ENCODE measurements around the gene TRPV4.

The TRPV4 gene

DNA sequence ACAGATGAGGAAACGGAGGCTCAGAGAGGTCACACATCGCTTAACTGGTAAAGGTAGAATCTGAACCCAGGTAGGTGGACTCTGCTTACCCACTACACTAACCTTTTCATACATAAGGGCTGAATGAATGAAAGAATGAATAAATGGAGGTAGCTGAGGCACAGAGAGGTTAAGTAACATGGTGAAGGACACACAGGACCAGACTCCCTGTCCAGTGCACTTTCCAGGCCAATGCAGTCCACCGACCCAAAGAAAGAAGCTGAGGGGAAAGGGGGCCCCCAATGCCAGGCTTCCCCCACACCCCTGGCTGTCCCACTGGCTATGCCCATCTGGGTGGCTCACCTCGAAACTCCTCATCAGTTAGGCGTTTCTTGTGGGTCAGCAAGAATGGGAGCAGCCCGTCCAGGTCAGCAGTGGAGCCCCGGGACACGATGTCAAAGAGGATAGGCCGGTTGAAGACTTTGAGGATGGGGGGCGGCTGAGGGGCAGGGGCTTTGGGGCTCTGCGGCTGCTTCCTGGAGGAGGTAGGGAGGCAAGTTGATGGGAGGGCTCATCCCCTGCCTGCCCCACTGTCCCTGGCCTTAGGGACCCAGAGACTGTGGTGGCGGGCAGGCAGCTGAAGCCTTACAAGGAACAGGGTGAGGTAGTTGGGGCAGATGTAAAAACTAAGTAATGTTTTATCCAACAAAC is 25.1 kb downstream of the TRPV4 start:
- DNase-seq (ENCODE audit: low read depth in 2 of 2), result no peak

DNA sequence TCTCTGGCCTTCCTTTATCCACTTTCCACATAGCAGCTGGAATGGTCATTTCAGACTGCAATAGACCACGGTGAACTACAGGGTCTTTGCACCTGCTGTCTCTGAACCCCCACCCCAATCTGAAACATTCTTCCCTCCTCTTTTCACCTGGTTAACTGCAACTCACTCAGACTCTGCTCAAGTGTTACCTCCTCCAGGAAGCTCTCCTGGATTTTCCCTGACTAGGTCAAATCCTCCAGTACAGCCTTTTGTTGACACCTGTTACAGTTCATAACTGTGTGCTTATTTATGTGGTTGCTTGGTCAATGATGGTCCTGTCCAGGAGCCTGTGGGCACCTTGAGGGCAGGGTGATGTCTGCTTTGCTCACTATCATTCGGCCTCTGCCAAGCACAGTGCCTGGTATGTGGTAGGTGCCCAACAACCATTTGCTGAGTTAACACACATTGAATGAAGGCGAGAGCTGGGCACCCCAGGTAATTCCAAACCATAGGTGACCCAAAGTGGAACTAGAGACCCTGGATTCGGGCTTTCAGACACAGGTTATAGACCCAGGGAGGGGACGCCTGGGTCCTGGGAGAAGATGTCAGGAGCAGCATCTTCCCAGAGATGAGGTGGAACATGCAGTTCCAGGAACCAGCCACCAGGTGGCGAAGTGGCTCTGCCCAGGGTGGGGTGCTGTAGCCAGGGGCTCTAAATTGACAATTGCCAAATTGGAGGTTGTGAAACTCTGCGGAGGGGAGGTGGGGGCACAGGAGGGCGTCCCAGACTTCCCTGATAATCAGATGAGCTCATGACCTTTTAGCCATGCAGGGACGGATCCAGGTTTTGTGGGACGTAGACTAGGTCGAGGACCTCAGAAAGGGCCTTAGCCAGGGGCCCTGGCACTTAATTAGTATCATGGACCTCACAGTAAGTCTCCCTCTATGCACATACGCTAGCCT is 28.1 kb downstream of the TRPV4 start:
- DNase-seq (ENCODE audit: low read depth in 2 of 2), result peak; percentile 45 to 59

DNA sequence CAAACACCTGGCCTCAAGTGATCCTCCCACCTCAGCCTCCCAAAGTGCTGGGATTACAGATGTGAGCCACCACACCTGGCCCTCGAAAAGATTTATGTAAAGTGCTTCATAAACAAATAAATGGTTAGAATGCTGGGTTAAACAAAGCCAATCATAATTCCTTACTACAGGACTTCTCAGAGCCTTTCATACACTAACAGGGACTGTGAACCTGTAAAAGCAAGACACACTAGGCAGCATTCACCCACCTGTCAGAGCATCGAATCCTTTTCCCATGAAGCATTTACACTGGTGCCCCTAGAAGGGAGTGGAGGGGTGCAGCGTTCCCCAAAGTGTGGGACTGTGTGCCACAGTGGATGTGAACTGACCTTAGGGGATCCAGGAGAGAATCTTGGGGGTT is 29.5 kb downstream of the TRPV4 start:
- DNase-seq (ENCODE audit: low read depth in 2 of 2), result no peak

DNA sequence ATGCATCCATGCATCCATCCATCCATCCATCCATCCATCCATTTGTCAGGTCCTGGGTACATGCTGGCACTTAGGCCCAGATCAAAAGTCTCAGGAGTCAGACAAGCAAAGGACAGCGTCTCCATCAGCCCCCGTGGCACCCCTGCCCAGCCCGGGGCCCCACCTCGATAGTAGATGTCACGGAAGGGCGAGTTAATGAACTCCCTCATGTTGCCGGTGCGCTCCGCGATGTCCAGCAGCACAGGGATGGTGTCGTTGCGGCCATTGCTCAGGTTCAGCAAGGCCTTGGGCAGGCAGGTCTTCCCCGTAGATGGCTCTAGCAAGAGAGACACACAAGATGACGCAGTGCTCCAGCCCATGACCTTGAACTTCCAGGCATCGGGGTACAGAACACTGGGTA is 30.4 kb downstream of the TRPV4 start:
- no peak for DNase-seq (ENCODE audit: low read depth in 2 of 2)

DNA sequence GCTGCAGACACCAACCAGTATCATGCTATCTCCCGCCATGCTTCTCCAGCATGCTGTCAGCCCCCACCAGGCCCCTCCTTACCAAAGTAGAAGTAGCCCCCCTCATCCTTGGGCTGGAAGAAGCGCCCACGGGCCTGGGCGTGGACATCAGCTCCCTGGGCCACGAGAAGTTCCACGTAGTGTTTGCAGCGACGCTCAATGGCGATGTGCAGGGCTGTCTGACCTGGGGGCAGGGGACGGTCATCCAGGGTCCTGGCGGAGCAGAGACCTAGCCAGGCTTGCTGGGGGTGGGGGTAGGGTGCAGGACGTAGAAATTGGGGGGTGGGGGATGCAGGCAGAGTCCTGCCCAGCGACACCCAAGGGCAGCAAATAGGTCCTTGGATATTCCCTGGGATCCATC is 32.7 kb downstream of the TRPV4 start:
- DNase-seq (ENCODE audit: low read depth in 2 of 2), result no peak

DNA sequence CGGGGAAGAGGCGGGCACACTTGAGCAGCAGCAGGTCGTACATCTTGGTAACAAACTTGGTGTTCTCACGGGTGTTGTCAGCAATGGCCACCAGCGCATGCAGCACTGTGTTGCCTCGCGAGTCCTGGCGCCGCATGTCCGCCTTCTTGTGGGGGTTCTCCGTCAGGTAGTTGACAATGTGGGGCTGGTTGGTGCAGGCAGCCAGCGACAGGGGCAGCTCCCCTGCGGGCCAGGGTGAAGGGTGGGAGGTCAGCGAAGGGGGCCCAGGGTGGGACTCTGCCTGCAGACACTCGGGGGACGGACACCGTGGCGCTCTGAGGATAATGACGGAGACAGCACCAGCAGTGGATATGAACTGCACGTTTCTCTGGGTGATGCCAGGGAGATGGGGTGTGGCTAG is 34.5 kb downstream of the TRPV4 start:
- no peak for DNase-seq (ENCODE audit: low read depth in 2 of 2)

DNA sequence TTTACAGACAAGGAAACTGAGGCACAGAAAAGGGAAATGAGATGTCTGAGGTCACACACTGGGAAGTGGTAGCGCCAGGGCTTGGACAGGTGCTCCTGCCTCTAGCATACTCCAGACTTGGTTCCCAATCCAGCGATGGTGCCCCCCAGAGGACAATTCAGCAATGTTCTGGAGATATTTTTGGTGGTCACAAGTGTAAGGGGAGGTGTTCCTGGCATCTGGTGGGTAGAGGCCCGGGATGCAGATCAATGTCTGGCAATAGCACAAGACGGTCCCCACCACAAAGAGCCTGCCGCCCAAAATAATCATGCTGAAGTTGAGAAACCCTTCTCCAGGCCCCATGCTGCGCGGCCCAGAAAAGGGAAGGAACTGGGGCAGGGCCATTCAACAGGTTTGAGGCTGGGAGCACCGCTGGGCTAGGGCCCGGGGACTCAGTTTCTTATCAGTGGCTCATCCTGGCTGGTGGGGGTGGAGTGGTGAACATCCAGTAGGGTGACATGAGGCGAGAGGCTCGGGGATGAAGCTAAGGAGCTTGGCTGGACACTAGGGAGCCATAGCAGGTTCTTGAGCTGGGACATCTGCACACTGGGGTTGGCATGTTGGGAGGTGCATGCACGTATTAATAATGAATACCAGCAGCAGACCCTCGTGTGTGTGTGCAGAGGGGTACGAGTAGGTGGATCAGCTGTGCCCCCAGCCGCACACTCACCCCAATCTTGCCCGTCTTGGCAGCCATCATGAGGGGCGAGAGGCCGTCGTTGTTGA is 35.1 kb downstream of the TRPV4 start:
- no peak for DNase-seq (ENCODE audit: low read depth in 2 of 2)

DNA sequence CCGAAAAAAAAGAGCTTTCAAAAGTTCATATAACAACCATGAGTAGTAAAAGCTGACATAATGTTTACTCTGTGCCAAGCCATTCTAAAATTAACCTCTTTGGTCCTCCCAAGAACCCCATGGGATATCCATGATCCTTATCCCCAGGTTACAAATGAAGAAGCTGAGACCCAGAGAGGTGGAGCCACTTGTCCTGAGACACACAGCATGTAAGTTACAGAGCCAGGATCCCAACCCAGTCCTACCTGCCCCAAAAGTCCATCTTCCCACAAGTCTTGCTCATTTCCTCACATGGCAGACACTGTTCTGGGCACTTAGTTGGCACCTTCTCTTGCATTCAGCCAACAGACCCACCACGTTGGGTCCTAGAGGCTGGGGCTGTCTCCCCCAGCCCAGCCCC is 37.1 kb downstream of the TRPV4 start:
- no peak for DNase-seq (ENCODE audit: low read depth in 2 of 2)

DNA sequence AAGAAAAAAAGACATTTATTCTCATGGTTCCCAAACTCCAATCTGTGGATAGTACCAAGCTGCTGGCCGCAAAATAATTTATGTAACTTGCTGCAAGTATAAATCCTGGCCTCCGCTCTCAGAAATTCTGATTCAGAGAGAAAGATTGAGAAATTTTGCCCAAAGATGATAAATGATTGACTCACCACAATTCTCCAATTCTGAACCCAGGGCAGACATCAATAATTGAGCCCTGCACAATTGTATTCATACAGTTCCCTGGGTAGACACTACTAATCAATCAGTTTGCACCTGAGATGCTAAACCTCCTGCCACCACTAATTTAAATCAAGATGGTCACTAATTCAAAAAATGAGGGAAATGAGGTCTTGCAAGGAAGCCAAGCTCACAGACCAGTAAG is 38.2 kb downstream of the TRPV4 start:
- no peak for DNase-seq (ENCODE audit: low read depth in 2 of 2)

DNA sequence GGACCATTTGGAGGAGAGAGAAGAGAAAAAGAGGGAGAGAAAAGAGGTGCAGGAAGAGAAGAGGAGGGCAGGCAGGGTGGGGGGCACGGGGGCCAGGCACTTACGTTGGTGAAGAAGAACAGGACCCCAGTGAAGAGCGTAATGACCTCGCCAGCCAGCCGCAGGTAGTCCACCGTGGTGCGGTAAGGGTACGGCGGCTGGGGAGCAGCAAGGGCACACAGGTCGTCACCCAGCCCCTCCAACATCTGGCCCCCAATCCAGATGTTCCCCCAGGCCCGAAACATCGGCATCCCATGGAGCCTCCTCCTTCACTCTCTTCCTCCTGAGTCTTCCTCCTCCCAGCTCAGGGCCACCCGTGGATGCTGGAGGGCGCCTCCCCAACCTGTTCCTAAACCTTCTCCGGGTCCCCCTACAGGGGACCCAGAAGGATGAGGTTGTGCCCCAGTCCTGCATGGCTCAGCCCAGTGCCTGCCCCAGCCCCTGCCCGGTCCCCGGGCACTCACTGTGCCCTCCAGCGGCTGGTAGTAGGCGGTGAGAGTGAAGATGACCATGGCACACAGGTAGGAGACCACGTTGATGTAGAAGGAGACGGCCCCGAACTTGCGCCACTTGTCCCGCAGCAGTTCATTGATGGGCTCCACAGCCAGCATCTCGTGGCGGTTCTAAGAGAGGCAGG is 39.2 kb downstream of the TRPV4 start:
- DNase-seq (ENCODE audit: low read depth in 2 of 2), result no peak

DNA sequence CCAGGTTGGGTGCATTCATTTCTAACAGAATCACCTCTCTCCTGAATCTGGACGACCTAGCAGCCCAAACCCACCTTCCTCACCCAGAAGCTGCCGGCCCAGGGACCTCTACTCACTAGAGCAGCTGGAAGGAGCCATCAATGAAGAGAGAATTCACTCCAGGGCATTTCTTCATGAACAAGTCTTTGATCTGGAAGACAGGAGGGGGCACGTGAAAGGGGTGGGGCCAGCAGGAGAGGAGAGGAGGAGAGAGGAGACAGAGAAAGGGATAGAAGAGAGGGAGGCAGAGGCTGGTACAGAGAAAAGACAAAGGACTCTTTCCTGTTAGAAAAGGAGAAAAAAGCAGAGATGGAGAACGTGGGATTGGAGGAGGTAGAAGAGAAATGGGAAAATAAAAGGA is 39.8 kb downstream of the TRPV4 start:
- no peak for DNase-seq (ENCODE audit: low read depth in 2 of 2)

DNA sequence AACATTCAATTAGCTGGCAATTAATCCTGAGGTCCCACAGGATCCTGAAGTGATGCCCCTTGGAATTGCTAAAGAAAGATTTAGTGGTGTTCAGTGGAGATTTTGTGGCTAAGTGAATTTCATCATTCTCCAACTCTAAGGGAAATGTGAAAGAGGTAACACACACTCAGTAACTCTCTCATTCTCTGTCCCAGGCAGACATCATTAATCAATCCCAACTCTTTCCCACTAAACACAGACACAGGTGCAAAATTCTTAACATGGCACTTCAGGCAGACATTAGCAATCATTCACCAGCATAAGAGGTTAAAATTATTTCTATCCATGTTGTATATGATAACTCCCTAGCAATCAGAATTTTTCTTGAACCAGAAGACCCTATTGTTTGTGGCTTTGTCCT is 40.2 kb downstream of the TRPV4 start:
- DNase-seq (ENCODE audit: low read depth in 2 of 2), result no peak

DNA sequence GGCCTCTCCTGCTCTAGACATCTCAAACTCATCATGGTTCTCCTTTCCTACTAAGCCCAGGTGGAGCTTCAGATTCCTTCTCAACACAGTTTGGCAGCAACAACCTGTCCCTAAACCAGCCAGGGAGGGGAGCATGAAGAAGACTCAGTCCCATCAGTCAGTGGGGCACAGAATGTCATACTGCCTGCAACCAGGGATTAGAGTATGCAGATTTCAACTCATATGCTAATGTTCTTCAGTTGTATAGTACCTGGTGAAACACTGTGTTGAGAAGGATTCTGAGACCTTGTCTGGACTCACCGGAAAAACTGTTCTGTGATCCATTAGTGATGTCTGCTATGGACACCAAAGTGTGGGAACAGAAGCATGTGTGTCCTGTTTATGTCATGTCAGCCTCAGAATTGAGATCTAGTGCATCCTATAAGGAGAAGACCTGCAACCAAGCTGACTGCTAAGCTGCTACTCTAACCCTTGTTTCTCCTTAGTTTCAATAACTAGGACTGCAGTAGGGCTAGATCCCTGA is 43.6 kb downstream of the TRPV4 start:
- no peak for DNase-seq (ENCODE audit: low read depth in 2 of 2)

DNA sequence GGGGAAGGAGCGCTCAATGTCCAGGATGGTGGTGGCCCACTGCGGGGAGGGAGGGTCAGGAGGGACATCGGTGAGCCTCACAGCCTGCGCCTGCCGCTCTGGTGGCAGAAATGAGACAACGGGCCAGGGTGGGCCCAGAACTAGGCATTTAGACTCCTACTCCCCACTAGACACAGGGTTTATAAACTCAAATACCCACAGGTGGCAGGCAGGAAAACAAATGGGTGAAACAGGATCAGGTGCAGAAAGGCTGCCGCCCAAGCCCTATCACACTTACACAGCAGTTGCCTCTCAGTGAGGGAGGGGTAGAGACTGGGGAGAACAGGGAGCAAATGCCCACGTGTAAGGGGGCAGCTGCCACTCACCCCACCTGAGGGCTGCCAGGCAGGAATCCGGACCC is 46.4 kb downstream of the TRPV4 start:
- DNase-seq (ENCODE audit: low read depth in 2 of 2), result no peak

DNA sequence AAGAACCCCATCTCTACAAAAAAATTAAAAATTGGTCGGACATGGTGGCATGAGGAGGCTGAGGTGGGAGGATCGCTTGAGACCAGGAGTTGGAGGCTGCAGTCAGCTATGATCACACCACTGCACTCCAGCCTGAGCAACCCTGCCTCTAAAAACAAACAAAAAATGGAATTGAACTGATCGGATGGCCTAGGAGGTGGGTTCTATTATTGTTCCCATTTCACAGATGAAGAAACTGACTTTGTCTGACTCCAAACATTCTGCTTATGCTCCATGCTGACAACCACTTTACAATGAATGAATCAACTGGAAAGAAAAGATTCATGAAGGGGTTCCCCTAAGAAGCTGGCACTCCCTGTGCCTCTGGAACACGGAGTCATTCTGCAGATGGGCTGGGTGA is 47.3 kb downstream of the TRPV4 start:
- no peak for DNase-seq (ENCODE audit: low read depth in 2 of 2)

DNA sequence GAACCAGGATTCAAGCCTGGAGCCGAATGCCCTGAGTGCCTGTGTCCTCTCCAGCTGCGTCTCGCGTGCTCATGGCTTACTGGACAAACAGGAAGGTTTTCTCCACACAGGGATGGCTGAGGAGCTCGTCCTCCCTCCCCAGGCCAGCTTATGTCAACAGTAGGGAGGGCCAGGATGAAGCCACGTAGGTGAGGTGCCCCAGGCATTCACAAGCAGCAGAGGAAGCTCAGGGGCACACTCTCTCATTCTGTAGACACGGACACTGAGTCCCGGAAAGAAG is 49.3 kb downstream of the TRPV4 start:
- DNase-seq (ENCODE audit: low read depth in 2 of 2), result no peak

DNA sequence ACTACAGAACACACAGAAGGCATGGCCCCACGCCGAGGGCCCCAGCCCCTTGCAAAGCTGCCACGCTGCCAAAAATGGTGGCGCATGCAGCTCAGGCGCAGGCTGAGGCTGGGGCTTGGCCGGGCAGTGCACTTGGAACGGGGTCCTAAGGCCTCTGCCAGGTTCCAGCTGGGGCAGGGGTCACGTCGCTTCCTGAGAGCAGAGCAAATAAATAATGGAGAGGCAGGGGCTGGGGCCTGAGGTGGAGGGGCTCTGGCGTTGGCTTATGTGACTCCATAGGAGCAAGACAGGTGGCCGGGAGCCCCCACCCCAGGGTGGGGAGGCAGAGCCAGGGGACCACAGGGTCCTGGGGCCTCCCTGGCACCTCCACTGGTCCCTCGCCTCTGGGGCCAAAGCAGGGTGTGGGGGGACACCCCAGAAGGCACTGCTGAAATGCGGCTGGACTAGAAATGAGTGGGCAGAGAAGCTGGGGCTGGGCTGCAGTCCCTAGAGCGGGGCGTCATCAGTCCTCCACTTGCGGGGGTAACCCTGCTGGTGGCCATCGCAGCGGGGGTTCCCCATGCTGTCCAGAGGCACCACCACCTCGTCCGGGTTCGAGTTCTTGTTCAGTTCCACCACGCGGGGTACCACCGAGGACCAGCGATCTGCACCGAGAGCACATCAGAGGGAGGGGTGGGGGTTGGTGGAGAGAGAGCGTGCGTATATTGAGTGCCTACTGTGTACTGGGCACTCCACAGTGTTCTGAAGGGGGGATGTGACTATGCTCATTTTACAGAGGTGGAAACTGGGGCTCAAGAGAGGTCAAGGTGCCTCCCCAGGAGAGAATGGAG is 49.8 kb downstream of the TRPV4 start:
- DNase-seq (ENCODE audit: low read depth in 2 of 2), result no peak

DNA sequence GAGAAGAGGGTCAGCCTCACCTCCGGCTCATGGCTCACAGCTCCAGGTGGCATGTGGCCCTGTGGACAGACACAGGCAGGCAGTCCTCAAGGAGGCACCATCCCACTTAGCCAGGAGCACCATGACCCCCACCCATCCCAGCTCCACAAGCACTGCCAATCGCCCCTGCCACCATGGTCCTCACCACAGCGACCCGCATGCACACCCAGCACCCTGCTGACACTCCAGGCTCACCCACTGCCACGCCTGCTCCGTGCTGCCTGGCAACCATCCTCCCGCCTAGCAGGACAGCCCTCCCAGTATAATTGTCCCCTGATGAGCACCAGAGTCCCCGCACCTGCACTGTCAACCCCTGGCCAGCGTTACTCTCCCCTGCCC is 50.9 kb downstream of the TRPV4 start:
- no peak for DNase-seq (ENCODE audit: low read depth in 2 of 2)

DNA sequence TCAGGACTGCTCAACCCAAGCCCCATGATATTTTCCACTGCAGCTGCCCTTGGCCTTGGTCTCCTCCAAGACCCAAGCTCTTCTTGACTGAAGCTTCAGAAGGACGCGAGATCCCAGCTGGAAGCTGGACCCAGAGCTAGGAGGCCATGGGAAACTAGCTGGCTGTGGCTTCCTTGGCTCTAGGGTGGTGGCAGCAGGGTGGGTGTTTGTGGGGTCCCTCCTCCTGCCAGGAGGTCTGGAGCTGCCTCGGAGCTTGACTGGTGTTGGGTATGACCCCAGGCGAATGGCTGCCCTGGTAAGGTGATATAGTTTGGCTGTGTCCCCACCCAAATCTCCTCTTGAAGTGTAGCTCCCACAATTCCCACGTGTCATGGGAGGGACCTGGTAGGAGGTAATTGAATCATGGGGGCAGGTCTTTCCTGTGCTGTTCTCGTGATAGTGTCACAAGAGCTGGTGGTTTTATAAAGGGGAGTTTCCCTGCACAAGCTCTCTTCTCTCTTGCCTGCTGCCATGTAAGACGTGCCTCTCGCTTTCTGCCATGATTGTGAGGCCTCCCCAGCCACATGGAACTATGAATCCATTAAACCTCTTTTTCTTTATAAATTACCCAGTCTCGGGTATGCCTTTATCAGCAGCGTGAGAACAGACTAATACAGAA is 51.4 kb downstream of the TRPV4 start:
- no peak for DNase-seq (ENCODE audit: low read depth in 2 of 2)

DNA sequence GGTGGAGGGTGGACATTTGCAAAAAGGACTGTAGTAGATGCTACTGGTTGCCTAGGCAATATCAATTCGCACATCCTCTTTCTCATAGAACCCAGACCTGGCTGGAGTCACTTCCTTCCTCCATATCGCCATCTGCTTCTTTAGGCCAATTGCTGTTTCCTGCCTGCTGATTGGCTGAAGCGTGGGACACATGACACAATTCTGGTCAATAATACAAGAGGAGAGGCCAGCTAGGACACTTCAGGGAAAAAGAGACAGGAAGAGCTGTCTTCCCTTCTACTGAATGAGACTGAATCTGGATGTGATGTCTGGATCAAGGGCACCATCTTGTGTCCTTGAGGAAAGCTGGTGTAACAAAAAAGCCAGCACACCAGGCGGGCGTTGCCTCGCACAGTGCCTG is 53.8 kb downstream of the TRPV4 start:
- no peak for DNase-seq (ENCODE audit: low read depth in 2 of 2)

DNA sequence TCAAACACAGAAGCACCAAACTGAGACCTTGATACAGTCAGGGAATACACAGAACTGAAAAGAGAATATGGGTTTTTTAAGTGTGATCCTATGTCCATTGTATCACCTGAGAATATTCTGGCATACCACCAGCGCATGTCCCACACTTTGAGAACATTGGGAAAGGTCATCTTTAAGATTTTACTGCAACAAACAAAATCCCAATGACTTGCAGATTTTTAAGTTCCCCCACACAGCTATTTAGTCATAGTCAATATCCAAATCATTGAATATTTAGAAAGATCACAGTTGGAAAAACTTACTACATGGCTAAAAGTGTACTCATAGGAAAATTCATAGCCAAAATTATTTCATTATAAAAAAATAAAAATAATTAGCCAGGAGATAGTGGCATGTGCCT is 54.5 kb downstream of the TRPV4 start:
- no peak for DNase-seq (ENCODE audit: low read depth in 2 of 2)
